Adrenal gland (tissue), 12 donors: ENCODE measurements around the gene PMVK. TPM values are rescaled to one million over a fixed set of nuclear protein-coding genes. Genes with fewer than 3 reads are reported as not detected.

Experiments
- DNase-seq, 7 donors: peaks; one replicate each; pipeline ENCODE4 v3.0.0-alpha.2; 2019 to 2020
- H3K27ac ChIP-seq, 5 donors: fragments of 200-600 bp; sonication (generic) in 4 of 5; 1 replicate in 3 of 5; 2 replicates in 2 of 5; pipeline versions ENCODE4 v1.5.1 to v1.8.0; 2016 to 2020; ENCODE audit warnings: mild to moderate bottlenecking in 1 of 5
- H3K27me3 ChIP-seq: fragments of 200-600 bp; 2 replicates; pipeline ENCODE4 v1.8.0; 2021
- H3K36me3 ChIP-seq, 2 donors: fragments of 200-600 bp; replicated peaks in 1 of 2; 1 replicate in 1 of 2; 2 replicates in 1 of 2; pipeline versions ENCODE4 v1.5.1 to v1.8.0; 2018 to 2022
- H3K4me1 ChIP-seq, 2 donors: fragments of 200-600 bp; replicated peaks in 1 of 2; 1 replicate in 1 of 2; 2 replicates in 1 of 2; pipeline versions ENCODE4 v1.5.1 to v1.8.0; 2018 to 2021
- H3K4me3 ChIP-seq, 4 donors: fragments of 200-600 bp; sonication (generic) in 3 of 4; one replicate each; pipeline ENCODE4 v1.5.1; 2016 to 2018
- H3K9me3 ChIP-seq, 3 donors: fragments of 200-600 bp; sonication (generic) in 1 of 3; replicated peaks in 1 of 3; 1 replicate in 2 of 3; 2 replicates in 1 of 3; pipeline versions ENCODE4 v1.5.1 to v1.8.0; 2016 to 2021
- POLR2A ChIP-seq, 2 donors: fragments of 450-650 bp; IDR thresholded peaks; one replicate each; pipeline ENCODE4 v1.6.1; 2017; ENCODE audit warnings: antibody characterized with exemption in 2 of 2, mild to moderate bottlenecking in 2 of 2, moderate library complexity in 1 of 2
- WGBS, 4 donors: extraction: QIAGEN DNeasy Blood & Tissue Kit in 2 of 4; methylation state at CpG; one replicate each; pipeline versions ENCODE4 v1.1.5 to v1.1.7; 2013 to 2017; 5-methylcytosine and 5-hydroxymethylcytosine counted together
- intact Hi-C, 2 donors: fragments of 100-400 bp; cut with DNase I; formaldehyde crosslinking; loops; one replicate each; pipeline versions ENCODE4 v1.14.1 to v1.15.0; 2022 to 2023
- polyA plus RNA-seq, 3 donors: library from polyadenylated mRNA; stranded (reverse); fragments of 200-250 nt in 2 of 3; fragments of 350-450 nt in 1 of 3; fragmentation: Illumina TruSeq in 1 of 3; extraction: RNeasy Lipid Tissue Mini Kit (QIAGEN cat#74804) in 1 of 3; gene quantifications; one replicate each; pipeline ENCODE4 v1.2.3, GENCODE V29; 2013 to 2014
- total RNA-seq, 9 donors: library from RNA; depleted of rRNA in 4 of 9; stranded (reverse); fragments of >200 nt in 4 of 9; fragments of 120-200 nt in 1 of 9; fragmentation: NEBNext Ultra II Directional in 1 of 9; extraction: Animal tissue kit (Norgen Biotek cat#: 25700) in 1 of 9; gene quantifications; one replicate each; pipeline versions ENCODE4 v1.1.0 to v1.2.4, GENCODE V29; 2013 to 2023
- TF ChIP-seq, protein P1 (sequence below), 6 experiments: fragments of 450-650 bp in 4 of 6; fragments of 200-600 bp in 2 of 6; sonication (generic) in 1 of 6; IDR thresholded peaks; 1 replicate in 5 of 6; 2 replicates in 1 of 6; pipeline versions ENCODE4 v1.5.1 to v1.8.0; 2016 to 2021; ENCODE audit warnings: antibody characterized with exemption in 6 of 6, mild to moderate bottlenecking in 2 of 6, moderate library complexity in 1 of 6
- donor health status: healthy with polysubstance abuse.
- donor health status: Bipolar disorder and iron deficiency.
- donor health status: DM: yes; HTN: yes; CAD: no.
- donor health status: DM: no; HTN: no; CAD: no.
- donor health status: DM: no; HTN: no; CAD: no.
- donor health status: DM: yes; HTN: yes; CAD: no.

PMVK gene
- total and polyA plus RNA-seq, 12 donors, result 12.6 to 70.0 (median 41.7) TPM

DNA sequence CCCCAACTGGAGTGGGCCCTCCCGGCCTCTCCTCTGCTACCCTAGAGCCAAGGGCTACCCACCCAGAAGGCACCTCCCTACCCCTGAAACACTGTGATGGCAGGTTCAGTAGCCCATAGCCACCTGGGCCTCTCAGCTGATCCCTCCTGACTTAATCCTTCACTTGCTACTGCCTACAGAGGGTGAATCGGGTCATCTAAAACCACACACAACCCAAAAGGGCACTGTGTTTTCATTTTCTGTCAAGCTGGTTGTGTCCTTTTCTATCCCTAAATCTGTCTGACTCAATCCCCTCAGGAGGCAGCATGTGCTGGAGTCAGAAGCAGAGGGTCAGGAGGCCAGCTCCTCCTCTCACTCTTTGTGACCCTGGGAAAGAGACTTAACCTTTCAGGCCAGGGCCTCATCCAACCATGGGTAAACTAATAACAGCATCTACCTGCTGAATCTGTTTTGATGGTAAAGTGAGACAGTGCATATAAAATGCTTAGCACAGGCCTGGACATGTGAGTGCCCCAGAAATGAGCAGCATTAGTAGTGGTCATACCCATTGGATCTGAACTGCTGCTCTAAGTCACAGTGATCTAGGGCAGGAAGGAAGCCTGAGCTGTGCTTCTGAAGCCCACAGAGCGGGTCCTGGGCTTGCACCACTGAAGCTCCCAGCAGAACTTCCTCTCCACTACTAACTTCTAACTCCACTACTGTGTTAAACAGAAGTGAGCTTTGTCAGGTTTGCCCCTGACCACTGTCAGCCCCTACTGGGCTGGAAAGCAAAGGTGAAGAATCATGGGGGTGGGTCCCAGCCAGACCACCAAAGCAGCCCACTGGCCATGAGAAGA lies 11.0 kb downstream of the PMVK start:
- intact Hi-C loops, result no loop called here
- Histone ChIP-seq H3K4me1 (no peaks in the 10 kb centered on the region), H3K36me3 (peaks cover 0 to 51% of the 10 kb centered on the region in 2 donors), H3K27me3 (no peaks in the 10 kb centered on the region), H3K4me3 (no peak overlapping the region), H3K9me3 (no peaks in the 10 kb centered on the region), H3K27ac (no peak overlapping the region)
- 89 to 96% (median 90%) methylated on average over 2 to 3 of the region's 3 CpGs for WGBS, 4 donors
- TF ChIP-seq, protein P1, sequence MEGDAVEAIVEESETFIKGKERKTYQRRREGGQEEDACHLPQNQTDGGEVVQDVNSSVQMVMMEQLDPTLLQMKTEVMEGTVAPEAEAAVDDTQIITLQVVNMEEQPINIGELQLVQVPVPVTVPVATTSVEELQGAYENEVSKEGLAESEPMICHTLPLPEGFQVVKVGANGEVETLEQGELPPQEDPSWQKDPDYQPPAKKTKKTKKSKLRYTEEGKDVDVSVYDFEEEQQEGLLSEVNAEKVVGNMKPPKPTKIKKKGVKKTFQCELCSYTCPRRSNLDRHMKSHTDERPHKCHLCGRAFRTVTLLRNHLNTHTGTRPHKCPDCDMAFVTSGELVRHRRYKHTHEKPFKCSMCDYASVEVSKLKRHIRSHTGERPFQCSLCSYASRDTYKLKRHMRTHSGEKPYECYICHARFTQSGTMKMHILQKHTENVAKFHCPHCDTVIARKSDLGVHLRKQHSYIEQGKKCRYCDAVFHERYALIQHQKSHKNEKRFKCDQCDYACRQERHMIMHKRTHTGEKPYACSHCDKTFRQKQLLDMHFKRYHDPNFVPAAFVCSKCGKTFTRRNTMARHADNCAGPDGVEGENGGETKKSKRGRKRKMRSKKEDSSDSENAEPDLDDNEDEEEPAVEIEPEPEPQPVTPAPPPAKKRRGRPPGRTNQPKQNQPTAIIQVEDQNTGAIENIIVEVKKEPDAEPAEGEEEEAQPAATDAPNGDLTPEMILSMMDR (IDR thresholded peaks at IDR 0.05), result no peak
- no peak for TF ChIP-seq POLR2A (IDR thresholded peaks at IDR 0.05)
- DNase-seq, result no peak

DNA sequence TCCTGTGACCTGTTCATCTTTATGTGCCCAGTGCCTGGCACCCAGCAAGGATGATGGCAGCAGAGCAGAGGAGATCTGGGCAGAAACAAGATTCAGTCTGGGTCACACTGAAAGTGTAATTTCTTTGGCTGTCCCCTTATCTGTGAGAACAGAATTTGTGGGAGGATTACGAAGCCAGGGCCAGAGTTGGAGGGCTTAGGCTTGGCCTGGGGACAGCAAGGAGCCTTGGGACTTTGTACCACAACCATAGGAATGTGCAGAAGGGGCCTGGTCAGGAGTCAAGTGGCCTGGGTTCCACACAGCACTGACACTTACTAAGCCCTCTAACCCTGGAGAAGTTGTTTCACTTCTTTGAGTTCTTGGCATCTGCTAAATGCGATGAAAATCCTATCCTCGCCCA lies 12.8 kb downstream of the PMVK start:
- H3K4me1 ChIP-seq, result no peaks in the 10 kb centered on the region
- no peaks in the 10 kb centered on the region for H3K27me3 ChIP-seq
- H3K9me3 ChIP-seq, result no peaks in the 10 kb centered on the region
- intact Hi-C loops, result no loop called here
- no peak overlapping the region for H3K4me3 ChIP-seq
- no peak overlapping the region for H3K27ac ChIP-seq
- 93 to 97% (median 95%) methylated on average over 3 of the region's 3 CpGs for WGBS, 4 donors
- TF ChIP-seq, protein P1 (IDR thresholded peaks at IDR 0.05), result no peak
- no peak for DNase-seq
- H3K36me3 ChIP-seq, result peaks cover 0 to 47% of the 10 kb centered on the region in 2 donors

DNA sequence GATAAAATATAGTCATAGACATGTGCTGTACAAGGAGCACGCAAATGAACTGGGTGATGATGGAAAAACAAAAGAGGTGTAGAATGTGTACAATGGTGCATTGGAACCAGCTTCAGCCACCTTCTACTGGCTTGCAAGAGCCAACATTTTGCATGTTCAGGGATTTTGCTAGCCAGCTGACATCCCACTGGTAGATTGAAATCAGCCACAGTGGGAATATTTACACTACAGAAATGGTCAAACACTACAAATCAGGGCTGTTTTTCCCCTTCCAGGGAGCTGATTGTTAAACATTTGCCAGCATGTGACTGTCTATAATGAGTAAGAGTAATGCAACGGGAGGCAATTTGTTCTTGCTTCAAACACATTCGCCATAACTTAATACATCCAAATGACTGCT lies 23.2 kb downstream of the PMVK start:
- intact Hi-C loops, result no loop called here
- Histone ChIP-seq H3K9me3 (no peaks in the 10 kb centered on the region), H3K4me3 (no peak overlapping the region), H3K36me3 (no peaks in the 10 kb centered on the region), H3K4me1 (no peaks in the 10 kb centered on the region), H3K27ac (no peak overlapping the region), H3K27me3 (no peaks in the 10 kb centered on the region)
- 89 to 94% (median 92%) methylated on average over 3 of the region's 3 CpGs for WGBS, 4 donors
- no peak for DNase-seq
- no peak for TF ChIP-seq POLR2A (IDR thresholded peaks at IDR 0.05)
- TF ChIP-seq, protein P1 (IDR thresholded peaks at IDR 0.05), result no peak

DNA sequence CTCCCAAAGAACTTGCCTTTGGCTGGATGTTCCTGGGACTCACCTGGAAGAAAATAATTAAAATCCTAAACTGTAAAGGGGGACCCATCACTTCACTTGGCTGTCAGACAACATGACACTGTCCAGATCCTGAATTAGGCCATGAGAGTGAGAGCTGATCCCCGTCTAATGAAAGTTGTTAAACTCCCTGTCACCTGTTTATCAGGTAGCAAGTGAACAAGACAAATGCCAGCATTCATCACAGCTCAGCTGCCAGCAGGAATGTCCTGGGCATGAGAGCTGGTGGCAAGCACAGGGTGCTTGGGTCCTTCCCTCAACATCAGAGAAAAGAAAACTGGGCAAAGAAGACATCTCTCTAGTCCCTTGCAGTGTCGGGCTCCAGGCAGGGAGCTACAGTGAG lies 23.8 kb downstream of the PMVK start:
- H3K36me3 ChIP-seq, result no peaks in the 10 kb centered on the region
- H3K9me3 ChIP-seq, result no peaks in the 10 kb centered on the region
- no peak overlapping the region for H3K4me3 ChIP-seq
- TF ChIP-seq, protein P1 (IDR thresholded peaks at IDR 0.05), result no peak
- TF ChIP-seq POLR2A (IDR thresholded peaks at IDR 0.05), result no peak
- no peak overlapping the region for H3K27ac ChIP-seq
- H3K27me3 ChIP-seq, result no peaks in the 10 kb centered on the region
- 88 to 100% (median 94%) methylated on average over 2 of the region's 2 CpGs for WGBS, 4 donors
- intact Hi-C loops, result no loop called here
- DNase-seq, result no peak
- no peaks in the 10 kb centered on the region for H3K4me1 ChIP-seq
